ENCODE data around the gene FREM2.

The FREM2 gene

GRCh38 chr13:38849315-38849714 lies 162.4 kb downstream of the FREM2 start:
- DNase-seq, result no peak

DNA sequence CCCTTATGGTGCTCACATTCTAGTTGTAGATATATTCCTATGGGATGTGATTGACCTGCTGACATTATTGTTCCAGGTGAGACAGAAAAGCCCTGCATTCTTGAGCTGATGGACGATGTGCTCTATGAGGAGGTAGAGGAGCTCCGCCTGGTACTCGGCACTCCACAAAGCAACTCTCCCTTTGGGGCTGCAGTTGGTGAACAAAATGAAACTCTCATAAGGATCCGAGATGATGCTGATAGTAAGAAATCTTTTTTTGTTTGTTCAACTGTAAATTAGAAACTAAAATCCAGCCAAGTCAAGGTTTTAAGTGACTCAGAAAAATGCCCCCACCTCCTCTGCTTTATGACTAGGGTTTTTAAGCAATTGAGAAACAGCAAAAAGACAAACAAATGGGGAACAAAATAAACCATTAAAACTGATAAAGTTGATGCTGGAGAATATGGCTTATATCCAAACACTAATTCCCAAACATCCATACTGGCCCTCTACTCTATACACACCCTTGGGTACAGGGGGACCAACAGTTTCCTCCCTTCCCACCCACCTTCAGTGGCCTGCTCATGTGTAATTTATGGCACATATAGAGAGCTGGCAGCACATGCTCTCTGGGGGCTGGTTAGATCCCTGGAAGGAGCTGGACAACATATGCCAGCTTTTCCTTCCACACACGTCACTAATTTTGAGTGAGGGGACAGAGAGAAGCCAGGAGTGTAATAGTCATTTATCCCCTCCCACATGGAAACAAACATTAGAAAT lies 164.2 kb downstream of the FREM2 start:
- no peak for DNase-seq

DNA sequence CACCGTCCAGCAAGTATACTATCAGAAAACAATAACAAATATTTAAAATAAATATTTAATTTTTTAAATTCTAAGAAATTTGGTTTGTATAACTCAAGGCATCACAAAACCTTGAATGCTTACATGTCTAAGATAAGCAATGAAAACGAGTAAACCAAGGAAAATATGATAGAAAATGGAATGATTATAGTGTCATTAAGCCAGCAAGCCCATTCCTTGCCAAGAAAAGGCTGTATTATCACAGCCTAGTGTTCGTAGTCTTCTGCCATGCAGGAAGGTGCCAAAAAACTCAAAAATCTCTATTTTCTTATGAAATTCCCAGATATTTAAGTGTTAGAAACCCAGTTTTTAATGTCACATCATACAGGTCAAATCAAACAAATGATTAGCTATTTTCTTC lies 167.3 kb downstream of the FREM2 start:
- no peak for DNase-seq

- DNase-seq, result no peak
These were observed 169.2 kb downstream of the FREM2 start for GRCh38 chr13:38856065-38856464.

DNA sequence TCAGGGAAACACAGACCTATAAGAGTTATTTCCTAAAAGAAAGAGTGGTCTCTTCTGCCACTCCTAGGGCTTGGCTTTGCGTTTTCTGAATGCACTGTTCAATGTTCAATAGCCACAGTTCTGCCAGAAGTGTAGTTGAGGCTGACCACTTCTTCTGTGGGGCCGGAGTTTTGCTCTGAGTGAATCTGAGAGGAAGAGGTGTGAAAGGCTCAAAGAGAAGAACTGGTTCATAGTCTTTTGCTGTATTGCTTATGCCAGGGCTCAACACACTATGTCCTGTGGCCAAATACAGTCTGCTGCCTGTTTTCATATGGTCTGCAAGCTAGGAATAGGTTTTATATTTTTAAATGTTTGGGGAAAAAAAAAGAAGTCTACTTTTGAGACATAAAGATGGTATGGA lies 175.6 kb downstream of the FREM2 start:
- DNase-seq, result no peak

- no peak for DNase-seq
These were observed 176.7 kb downstream of the FREM2 start for GRCh38 chr13:38863536-38863935.

- DNase-seq, result no peak
These were observed 179.8 kb downstream of the FREM2 start for GRCh38 chr13:38866649-38867048.

DNA sequence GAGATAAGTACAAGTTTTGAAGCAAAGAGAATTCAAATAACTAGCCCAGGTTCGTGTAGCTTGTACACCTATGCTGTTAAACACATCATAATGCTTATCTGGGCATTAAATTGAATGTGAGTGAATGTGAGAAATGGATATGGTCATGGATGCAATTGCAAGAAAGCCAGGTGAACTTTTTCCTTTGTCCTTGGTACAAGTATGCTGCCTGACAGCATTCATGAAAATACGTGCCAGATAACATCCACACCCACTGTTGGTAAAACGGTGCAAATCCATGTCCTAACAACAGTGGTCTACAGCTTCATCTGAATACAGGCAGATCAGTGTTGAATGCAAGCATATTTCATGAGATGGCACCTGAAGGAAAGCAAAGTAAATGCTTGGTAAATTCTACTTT lies 181.5 kb downstream of the FREM2 start:
- DNase-seq, result no peak

DNA sequence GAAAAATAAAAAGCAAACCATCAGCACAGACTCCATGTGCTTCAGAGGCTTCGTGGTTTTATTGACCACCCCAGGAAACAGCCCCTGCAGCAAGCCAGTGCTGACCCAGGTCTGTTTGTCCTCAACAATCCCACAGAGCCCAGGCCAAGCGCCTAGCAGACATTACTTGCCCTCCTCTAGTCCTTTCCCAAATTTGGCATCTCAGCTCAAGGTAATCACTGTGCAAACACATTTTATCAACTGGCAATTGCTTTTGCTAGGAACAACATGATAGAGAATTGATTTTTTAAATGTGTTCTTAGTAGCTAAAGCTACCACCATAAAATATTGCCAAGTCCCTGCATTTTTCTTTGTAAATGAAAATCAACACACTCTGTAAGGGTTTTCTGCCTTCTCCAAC lies 182.0 kb downstream of the FREM2 start:
- no peak for DNase-seq

GRCh38 chr13:38871275-38871674 lies 184.4 kb downstream of the FREM2 start:
- DNase-seq, result no peak

GRCh38 chr13:38872693-38873092 lies 185.8 kb downstream of the FREM2 start:
- DNase-seq, result peak in 1 of 2 donors; percentile 38

DNA sequence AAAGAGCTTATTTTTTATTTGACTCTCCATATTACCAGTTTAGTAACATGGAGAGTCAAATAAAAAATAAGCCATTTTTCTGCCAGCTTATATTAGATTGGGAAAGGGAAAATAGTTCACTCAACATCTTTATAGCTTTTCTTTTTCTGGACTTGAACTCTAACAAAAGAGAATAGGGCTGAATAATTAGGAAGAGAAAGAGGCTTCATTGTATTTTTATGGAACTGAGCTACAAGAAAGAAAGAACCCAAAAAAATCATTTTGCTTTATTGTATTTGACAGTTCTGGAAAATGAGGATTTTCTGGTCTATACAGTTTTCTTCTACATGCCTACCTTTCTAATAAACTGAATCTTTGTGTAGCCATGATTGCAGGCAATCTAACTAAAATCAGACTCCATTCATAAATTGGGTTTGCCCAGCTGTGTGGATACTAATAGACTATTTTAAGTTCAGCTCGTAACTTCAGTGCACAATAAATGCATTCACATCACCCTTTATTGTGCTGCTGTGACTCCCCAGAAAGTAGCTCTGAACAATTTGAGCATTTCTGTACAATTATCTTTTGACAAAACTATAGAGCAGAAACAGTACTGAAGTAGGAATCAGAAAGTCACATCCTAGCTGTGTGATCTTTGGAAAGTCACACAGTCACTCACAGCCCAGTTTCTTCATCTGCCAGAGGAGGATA lies 188.5 kb downstream of the FREM2 start:
- peak in 1 of 2 donors; percentile 51 for DNase-seq

GRCh38 chr13:38879278-38879677 lies 192.4 kb downstream of the FREM2 start:
- no peak for DNase-seq

DNA sequence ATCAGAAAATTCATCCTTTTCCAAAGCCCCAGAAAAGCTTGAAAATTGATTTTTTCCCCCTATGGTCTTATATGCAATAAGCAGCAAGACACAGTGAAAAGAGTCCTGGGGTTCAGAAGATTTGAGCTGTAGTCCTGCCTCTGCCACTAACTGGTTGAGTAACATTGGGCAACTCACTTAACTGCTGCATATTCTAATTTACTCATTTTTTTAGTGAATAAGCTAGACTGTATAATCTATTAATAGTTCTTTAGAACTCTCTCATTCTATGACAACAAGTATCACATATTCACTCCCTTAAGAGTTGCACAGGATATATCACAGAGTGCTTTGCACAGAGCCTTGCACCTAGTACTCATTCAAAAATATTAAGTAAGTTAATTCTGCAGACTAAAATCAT lies 192.9 kb downstream of the FREM2 start:
- no peak for DNase-seq

DNA sequence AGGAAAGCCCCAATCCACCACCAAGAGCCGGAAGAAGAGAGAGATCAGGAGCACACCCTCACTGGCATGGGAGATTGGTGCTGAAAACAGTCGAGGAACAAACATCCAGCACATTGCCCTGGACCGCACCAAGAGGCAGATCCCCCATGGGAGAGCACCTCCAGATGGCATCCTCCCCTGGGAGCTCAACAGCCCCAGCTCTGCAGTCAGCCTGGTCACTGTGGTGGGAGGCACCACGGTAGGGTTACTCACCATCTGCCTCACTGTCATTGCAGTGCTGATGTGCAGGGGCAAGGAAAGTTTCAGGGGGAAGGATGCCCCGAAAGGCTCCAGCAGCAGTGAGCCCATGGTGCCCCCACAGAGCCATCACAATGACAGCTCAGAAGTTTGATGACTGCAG lies 193.5 kb downstream of the FREM2 start:
- no peak for DNase-seq

GRCh38 chr13:38883783-38884182 lies 196.9 kb downstream of the FREM2 start:
- no peak for DNase-seq

- no peak for DNase-seq
These were observed 201.4 kb downstream of the FREM2 start for GRCh38 chr13:38888309-38888708.

- no peak for DNase-seq
These were observed 208.2 kb downstream of the FREM2 start for GRCh38 chr13:38895075-38895474.

GRCh38 chr13:38897521-38897920 lies 210.6 kb downstream of the FREM2 start:
- no peak for DNase-seq

- no peak for DNase-seq
These were observed 211.6 kb downstream of the FREM2 start for GRCh38 chr13:38898481-38898880.

- DNase-seq, result no peak
These were observed 212.7 kb downstream of the FREM2 start for GRCh38 chr13:38899571-38899970.

- peak in 1 of 2 donors; percentile 13 for DNase-seq
These were observed 213.3 kb downstream of the FREM2 start for GRCh38 chr13:38900188-38900587.

- no peak for DNase-seq
These were observed 215.7 kb downstream of the FREM2 start for GRCh38 chr13:38902551-38902950.

DNA sequence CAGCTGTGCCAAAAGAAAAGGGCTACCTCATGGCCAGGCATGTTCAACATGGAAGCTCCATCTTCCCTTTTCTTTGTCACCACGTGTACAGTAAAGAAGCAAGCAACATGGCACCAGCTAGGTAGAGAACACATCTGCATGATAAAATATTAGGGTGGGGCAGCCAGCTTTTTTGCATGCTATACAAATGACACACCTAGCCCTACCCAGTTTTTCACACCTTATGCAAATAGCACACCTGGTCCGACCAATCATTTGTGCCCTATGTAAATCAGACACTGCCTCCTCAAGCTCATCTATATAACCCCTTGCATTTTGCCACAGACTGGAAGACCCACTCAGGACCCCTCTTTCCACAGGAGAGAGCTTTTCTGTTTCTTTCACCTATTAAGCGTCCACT lies 218.2 kb downstream of the FREM2 start:
- no peak for DNase-seq

DNA sequence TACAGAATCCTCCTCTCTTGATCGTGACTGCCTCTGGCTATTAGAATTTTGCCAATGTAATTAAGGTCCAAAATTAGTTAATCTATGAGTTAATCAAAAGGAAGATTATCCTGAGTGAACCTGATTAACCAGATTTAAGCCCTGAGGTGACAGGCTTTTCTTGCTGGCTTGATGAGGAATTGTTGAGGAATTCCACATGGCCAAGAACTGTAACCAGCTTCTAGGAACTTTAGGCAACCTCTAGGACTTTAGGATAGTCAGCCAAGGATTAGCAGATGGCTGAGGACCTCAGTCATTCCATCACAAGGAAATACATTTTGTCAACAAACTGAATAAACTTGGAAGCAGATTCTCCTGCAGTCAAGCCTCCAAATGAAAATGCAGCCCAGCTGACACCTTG lies 219.0 kb downstream of the FREM2 start:
- no peak for DNase-seq
